ENCODE results near the gene ZC3HAV1. TPM values are rescaled to one million over a fixed set of nuclear protein-coding genes. Genes with fewer than 3 reads are reported as not detected.

ZC3HAV1 gene
- total and polyA plus RNA-seq, 8 donors: 3.6 to 18.5 (median 10.1) TPM

GRCh38 chr7:139034336-139034735, 75.2 kb downstream of the ZC3HAV1 start:
- no peak overlapping the region for H3K4me3 ChIP-seq
- ATAC-seq: no peak
- WGBS, 2 donors: 93 to 94% methylated on average over 5 of the region's 5 CpGs
- intact Hi-C loops (cut with DNase I): no loop called here
- FAIRE-seq: no peak
- H3K36me3 ChIP-seq: no peaks in the 10 kb centered on the region
- no peaks in the 10 kb centered on the region for H3K27me3 ChIP-seq
- no peak for DNase-seq
- H3K9me3 ChIP-seq: no peaks in the 10 kb centered on the region
- no peak for TF ChIP-seq CTCF (IDR thresholded peaks at IDR 0.05)
- H3K27ac ChIP-seq: no peak overlapping the region
- peaks cover 0 to 7% (median 0%) of the 10 kb centered on the region in 3 donors for H3K4me1 ChIP-seq

- ATAC-seq (no peak), FAIRE-seq (no peak), DNase-seq (no peak)
- Histone ChIP-seq H3K27me3 (no peaks in the 10 kb centered on the region), H3K9me3 (no peaks in the 10 kb centered on the region), H3K36me3 (no peaks in the 10 kb centered on the region), H3K4me1 (peaks cover 0 to 7% (median 0%) of the 10 kb centered on the region in 3 donors), H3K27ac (no peak overlapping the region), H3K4me3 (no peak overlapping the region)
- 83 to 84% methylated on average over 6 of the region's 6 CpGs for WGBS, 2 donors
- TF ChIP-seq CTCF (IDR thresholded peaks at IDR 0.05): no peak
- intact Hi-C loops (cut with DNase I): no loop called here
These were observed 76.0 kb downstream of the ZC3HAV1 start for GRCh38 chr7:139033346-139034114.

GRCh38 chr7:139032473-139032872, 77.0 kb downstream of the ZC3HAV1 start:
- no peak overlapping the region for H3K4me3 ChIP-seq
- intact Hi-C loops (cut with DNase I): no loop called here
- H3K27ac ChIP-seq: no peak overlapping the region
- DNase-seq: no peak
- 95 to 96% methylated on average over 4 of the region's 4 CpGs for WGBS, 2 donors
- H3K4me1 ChIP-seq: peaks cover 0 to 7% (median 0%) of the 10 kb centered on the region in 3 donors
- H3K9me3 ChIP-seq: no peaks in the 10 kb centered on the region
- TF ChIP-seq CTCF (IDR thresholded peaks at IDR 0.05): no peak
- no peaks in the 10 kb centered on the region for H3K27me3 ChIP-seq
- no peak for FAIRE-seq
- no peak for ATAC-seq
- H3K36me3 ChIP-seq: no peaks in the 10 kb centered on the region

- intact Hi-C loops (cut with DNase I): no loop called here
- 92 to 93% methylated on average over 3 of the region's 3 CpGs for WGBS, 2 donors
- no peak for FAIRE-seq
These were observed 80.2 kb downstream of the ZC3HAV1 start for GRCh38 chr7:139029353-139029752.

More at GRCh38 chr7:139029353-139029752, 80.2 kb downstream of the ZC3HAV1 start:
- no peaks in the 10 kb centered on the region for H3K4me1 ChIP-seq
- H3K4me3 ChIP-seq: no peak overlapping the region
- no peak for TF ChIP-seq CTCF (IDR thresholded peaks at IDR 0.05)
- ATAC-seq: no peak
- DNase-seq: no peak
- H3K27ac ChIP-seq: no peak overlapping the region
- H3K9me3 ChIP-seq: no peaks in the 10 kb centered on the region
- peaks cover 0 to 5% (median 0%) of the 10 kb centered on the region in 3 donors for H3K36me3 ChIP-seq
- no peaks in the 10 kb centered on the region for H3K27me3 ChIP-seq
